Prostate gland (tissue), 2 donors: ENCODE measurements around the gene ZBTB49.

ENCODE experiments used
- CTCF ChIP-seq, 4 experiments: fragments of 200-600 bp in 2 of 4; fragments of 450-650 bp in 2 of 4; sonication (generic) in 2 of 4; IDR thresholded peaks; 1 replicate in 3 of 4; 2 replicates in 1 of 4; pipeline ENCODE4 v1.5.1; 2016 to 2019; ENCODE audit warnings: antibody characterized with exemption in 4 of 4, mild to moderate bottlenecking in 2 of 4, moderate library complexity in 2 of 4
- POLR2A ChIP-seq: fragments of 450-650 bp; IDR thresholded peaks from one replicate; pipeline ENCODE4 v1.6.1; 2016; ENCODE audit warnings: antibody characterized with exemption, mild to moderate bottlenecking

- no peak for TF ChIP-seq CTCF (IDR thresholded peaks at IDR 0.05)
- no peak for TF ChIP-seq POLR2A
Measured at GRCh38 chr4:4326166-4326565, 36.1 kb downstream of the ZBTB49 start.
